NCI-H82 treated with DMSO at 0.1 percent for 48 hours (cell line): Measurements from ENCODE around the gene KDM4D.
"Not testable (repeated sequence)": the region's sequence is repeated elsewhere in the genome, so short reads cannot be mapped to it uniquely, and the experiment has no call there.

Experiments
- DNase-seq: peaks from one replicate; lab custom pipeline; 2025; ENCODE audit not compliant: unreplicated experiment; lab: John Stamatoyannopoulos, UW

Gene KDM4D

DNA sequence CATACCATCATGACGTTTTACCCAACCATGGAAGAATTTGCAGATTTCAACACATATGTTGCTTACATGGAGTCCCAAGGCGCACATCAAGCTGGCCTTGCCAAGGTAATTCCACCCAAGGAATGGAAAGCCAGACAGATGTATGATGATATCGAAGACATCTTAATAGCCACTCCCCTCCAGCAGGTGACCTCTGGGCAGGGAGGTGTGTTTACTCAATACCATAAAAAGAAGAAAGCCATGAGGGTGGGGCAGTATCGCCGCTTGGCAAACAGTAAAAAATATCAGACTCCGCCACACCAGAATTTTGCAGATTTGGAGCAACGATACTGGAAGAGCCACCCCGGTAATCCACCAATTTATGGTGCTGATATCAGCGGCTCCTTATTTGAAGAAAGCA is 52.1 kb downstream of the KDM4D start:
- DNase-seq = not testable (repeated sequence)

DNA sequence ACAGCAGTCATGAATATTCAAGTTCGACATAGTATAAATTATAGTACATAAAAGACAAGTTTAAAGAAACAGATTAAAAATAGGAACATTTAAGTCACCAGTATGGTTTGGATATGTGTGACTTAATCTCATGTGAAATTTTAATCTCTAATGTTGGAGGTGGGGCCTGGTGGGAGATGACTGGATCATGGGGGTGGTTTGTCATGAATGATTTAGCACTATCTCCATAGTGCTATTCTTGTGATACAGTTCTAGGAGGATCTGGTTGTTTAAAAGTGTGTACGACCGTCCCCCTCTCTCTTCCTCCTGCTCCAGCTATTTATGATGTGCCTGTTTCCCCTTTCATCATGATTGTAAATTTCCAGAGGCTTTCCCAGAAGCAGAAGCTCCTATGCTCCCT is 54.8 kb downstream of the KDM4D start:
- DNase-seq = no peak

- no peak for DNase-seq
These were observed 59.5 kb downstream of the KDM4D start for GRCh38 chr11:95033051-95033450.

- no peak for DNase-seq
These were observed 61.8 kb downstream of the KDM4D start for GRCh38 chr11:95035316-95035715.

- not testable (repeated sequence) for DNase-seq
These were observed 64.0 kb downstream of the KDM4D start for GRCh38 chr11:95037356-95038035.

DNA sequence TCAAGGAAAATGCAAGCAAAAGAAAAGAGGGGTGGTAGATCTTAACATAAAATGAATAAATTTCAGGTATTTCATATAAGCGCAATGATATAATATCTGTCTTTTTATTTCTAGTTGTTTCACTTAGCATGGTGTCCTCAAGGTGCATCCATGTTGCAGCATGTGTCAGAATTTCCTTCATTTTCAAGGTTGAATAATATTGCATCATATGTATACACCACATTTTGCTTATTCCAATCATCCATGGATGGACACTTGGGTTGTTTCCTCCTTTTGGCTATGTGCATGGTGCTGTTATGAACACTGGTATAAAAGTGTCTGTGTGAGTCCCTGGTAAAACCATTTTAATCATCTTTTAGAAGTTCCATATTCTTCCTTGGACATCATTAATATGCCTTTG is 68.7 kb downstream of the KDM4D start:
- DNase-seq = no peak

DNA sequence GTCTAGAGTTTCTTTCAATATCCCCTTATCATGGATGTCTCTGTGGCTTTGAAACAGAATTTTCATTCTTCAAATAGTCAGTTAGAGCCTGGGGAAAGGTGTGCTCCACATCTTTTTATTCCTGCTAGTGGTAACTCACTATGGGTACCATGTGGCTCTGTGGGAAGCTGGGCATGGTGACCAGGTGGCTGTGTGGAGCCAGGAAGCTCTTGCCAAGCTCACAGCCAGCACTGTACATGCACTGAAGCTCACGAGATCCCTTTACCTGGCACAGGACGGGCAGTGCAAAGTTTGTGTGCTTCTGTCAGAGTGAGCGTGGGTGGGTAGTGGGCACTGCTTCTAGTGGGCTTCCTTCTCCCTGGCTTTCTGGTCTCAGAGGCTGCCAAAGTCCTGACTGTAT is 69.4 kb downstream of the KDM4D start:
- DNase-seq = no peak

- no peak for DNase-seq
These were observed 70.5 kb downstream of the KDM4D start for GRCh38 chr11:95044010-95044409.

- no peak for DNase-seq
These were observed 72.3 kb downstream of the KDM4D start for GRCh38 chr11:95045812-95046211.
